Fibroblast of pulmonary artery (primary cell): ENCODE measurements around the gene SLF1.

Source experiments
- DNase-seq: peaks from one replicate; pipeline ENCODE4 v3.0.0-alpha.2; 2010; ENCODE audit warnings: low read depth
- H3K4me3 ChIP-seq: replicated peaks from 2 replicates; pipeline ENCODE4 v1.5.1; 2011; ENCODE audit warnings: low read depth, mild to moderate bottlenecking, control low read depth, low read length, moderate library complexity
- CTCF ChIP-seq: IDR thresholded peaks from 2 replicates; pipeline ENCODE4 v1.5.1; 2011; ENCODE audit warnings: mild to moderate bottlenecking, control low read depth, low read length, inconsistent platforms; ENCODE audit errors: missing control alignments

The SLF1 gene

GRCh38 chr5:94705427-94705826, 87.0 kb downstream of the SLF1 start:
- H3K4me3 ChIP-seq, result no peak overlapping the region
- no peak for TF ChIP-seq CTCF
- no peak for DNase-seq

- DNase-seq, result no peak
- TF ChIP-seq CTCF, result no peak
- no peak overlapping the region for H3K4me3 ChIP-seq
These were observed 88.9 kb downstream of the SLF1 start for GRCh38 chr5:94707359-94707758.

- TF ChIP-seq CTCF, result no peak
- H3K4me3 ChIP-seq, result no peak overlapping the region
- no peak for DNase-seq
These were observed 90.8 kb downstream of the SLF1 start for GRCh38 chr5:94709277-94709676.

- no peak overlapping the region for H3K4me3 ChIP-seq
- no peak for TF ChIP-seq CTCF
- DNase-seq, result no peak
These were observed 93.3 kb downstream of the SLF1 start for GRCh38 chr5:94711785-94712184.

- DNase-seq, result no peak
- no peak for TF ChIP-seq CTCF
- H3K4me3 ChIP-seq, result no peak overlapping the region
These were observed 97.3 kb downstream of the SLF1 start for GRCh38 chr5:94715768-94716167.

GRCh38 chr5:94725142-94725541, 106.7 kb downstream of the SLF1 start:
- no peak overlapping the region for H3K4me3 ChIP-seq
- DNase-seq, result no peak
- no peak for TF ChIP-seq CTCF

GRCh38 chr5:94731471-94731870, 113.0 kb downstream of the SLF1 start:
- no peak for TF ChIP-seq CTCF
- no peak overlapping the region for H3K4me3 ChIP-seq
- DNase-seq, result no peak
